ENCODE measurements around the gene TBC1D9.

The TBC1D9 gene

GRCh38 chr4:140602714-140603113 lies 153.5 kb downstream of the TBC1D9 start:
- no peak for TF ChIP-seq CTCF (IDR thresholded peaks at IDR 0.05; ENCODE audit: control insufficient read depth, extremely low read depth, insufficient read depth)
- no peak overlapping the region for H3K4me3 ChIP-seq (ENCODE audit: low read depth, low read length)
- no peak for DNase-seq (ENCODE audit: low read depth)

DNA sequence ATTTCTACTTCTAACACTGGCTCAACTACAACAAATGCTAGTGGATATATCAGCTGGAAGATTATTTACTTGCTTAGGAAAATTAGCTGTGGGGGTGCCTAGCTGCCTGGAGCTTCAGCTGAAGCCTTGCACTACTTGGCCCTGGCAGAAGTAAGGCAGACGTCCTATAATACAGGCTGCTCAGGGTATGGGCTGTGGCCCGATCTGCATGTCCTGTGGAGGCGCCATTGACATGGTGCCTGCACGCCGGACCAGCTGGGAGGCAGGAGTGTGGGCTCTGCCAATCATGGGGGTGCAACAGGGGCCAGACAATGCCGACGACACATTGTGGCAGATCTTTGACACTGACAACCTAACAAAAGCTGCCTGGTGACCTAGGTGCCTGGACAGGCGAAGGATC lies 155.8 kb downstream of the TBC1D9 start:
- no peak for DNase-seq (ENCODE audit: low read depth)
- H3K4me3 ChIP-seq (ENCODE audit: low read depth, low read length): no peak overlapping the region
- TF ChIP-seq CTCF (IDR thresholded peaks at IDR 0.05; ENCODE audit: control insufficient read depth, extremely low read depth, insufficient read depth): no peak

GRCh38 chr4:140595065-140595464 lies 161.1 kb downstream of the TBC1D9 start:
- DNase-seq (ENCODE audit: low read depth): peak; percentile 58
- no peak overlapping the region for H3K4me3 ChIP-seq (ENCODE audit: low read depth, low read length)
- TF ChIP-seq CTCF (IDR thresholded peaks at IDR 0.05; ENCODE audit: control insufficient read depth, extremely low read depth, insufficient read depth): peak; percentile 91

- DNase-seq (ENCODE audit: low read depth): no peak
Measured at GRCh38 chr4:140584439-140584838, 171.7 kb downstream of the TBC1D9 start.

DNA sequence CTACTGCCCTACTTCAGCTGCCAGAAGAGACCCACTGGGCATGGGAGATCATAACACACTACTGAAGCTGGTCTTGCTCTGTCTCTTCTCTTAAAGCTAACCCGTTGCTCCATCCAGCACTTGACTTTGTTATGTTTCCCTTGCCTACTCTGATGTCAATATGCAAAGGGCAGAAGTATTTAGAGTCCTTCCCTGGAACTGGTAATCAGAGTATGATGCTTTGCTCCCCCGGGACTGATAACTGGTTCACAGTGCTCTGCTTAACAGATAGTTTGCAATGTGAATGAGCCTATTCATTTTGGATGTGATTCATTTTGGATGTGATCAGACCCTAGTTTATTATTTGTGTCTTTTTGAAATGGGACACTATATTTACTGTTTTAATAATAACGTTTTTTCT lies 175.1 kb downstream of the TBC1D9 start:
- no peak for TF ChIP-seq CTCF (IDR thresholded peaks at IDR 0.05; ENCODE audit: control insufficient read depth, extremely low read depth, insufficient read depth)
- no peak overlapping the region for H3K4me3 ChIP-seq (ENCODE audit: low read depth, low read length)
- DNase-seq (ENCODE audit: low read depth): no peak

More at GRCh38 chr4:140584439-140584838, 171.7 kb downstream of the TBC1D9 start:
- H3K4me3 ChIP-seq (ENCODE audit: low read depth, low read length): no peak overlapping the region
- no peak for TF ChIP-seq CTCF (IDR thresholded peaks at IDR 0.05; ENCODE audit: control insufficient read depth, extremely low read depth, insufficient read depth)

DNA sequence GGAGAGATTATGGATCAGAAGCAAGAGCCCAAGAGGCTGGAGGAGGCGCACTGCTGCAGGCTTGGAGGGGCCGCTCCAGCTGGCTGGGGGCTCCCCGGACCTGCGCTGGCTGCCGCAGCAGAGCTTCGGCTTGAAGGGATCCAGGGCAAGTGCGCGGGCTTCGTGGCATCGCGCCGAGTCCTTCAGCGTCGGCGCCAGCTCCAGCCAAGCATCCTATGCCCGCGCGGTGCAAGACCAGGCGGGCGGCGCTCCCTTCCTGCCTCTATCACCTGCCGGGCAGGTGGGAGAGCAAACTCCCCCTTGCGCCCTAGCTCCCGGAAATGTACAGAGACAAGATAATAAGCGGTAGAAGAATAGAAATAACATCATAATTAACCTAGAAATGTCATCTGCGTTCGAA lies 176.9 kb downstream of the TBC1D9 start:
- TF ChIP-seq CTCF (IDR thresholded peaks at IDR 0.05; ENCODE audit: control insufficient read depth, extremely low read depth, insufficient read depth): no peak
- no peak for DNase-seq (ENCODE audit: low read depth)
- no peak overlapping the region for H3K4me3 ChIP-seq (ENCODE audit: low read depth, low read length)

- DNase-seq (ENCODE audit: low read depth): no peak
- no peak overlapping the region for H3K4me3 ChIP-seq (ENCODE audit: low read depth, low read length)
- TF ChIP-seq CTCF (IDR thresholded peaks at IDR 0.05; ENCODE audit: control insufficient read depth, extremely low read depth, insufficient read depth): no peak
Measured at GRCh38 chr4:140575489-140575888, 180.7 kb downstream of the TBC1D9 start.

All from LNCaP clone FGC (cell line).